Smooth muscle cell (in vitro differentiated cells): Measurements from ENCODE around the gene RABEP2. TPM values are rescaled to one million over a fixed set of nuclear protein-coding genes. Genes with fewer than 3 reads are reported as not detected.

ENCODE experiments used
- DNase-seq: peaks from one replicate; lab custom pipeline; 2025; ENCODE audit not compliant: unreplicated experiment; lab: John Stamatoyannopoulos, UW
- H2AFZ ChIP-seq: fragments of 200-600 bp; sonication (generic); 2 replicates; pipeline ENCODE4 v1.6.0; 2016; ENCODE audit warnings: antibody characterized with exemption, low read depth, mild to moderate bottlenecking
- H3F3A ChIP-seq: fragments of 200-600 bp; sonication (generic); 2 replicates; pipeline ENCODE4 v1.6.0; 2017; ENCODE audit warnings: antibody characterized with exemption, low read depth
- H3K27ac ChIP-seq: fragments of 200-600 bp; sonication (generic); 2 replicates; pipeline ENCODE4 v1.5.1; 2016; ENCODE audit warnings: low read depth, mild to moderate bottlenecking
- H3K27me3 ChIP-seq: fragments of 200-600 bp; sonication (generic); 2 replicates; pipeline ENCODE4 v1.6.1; 2016; ENCODE audit warnings: low read depth, mild to moderate bottlenecking
- H3K36me3 ChIP-seq: fragments of 200-600 bp; sonication (generic); 2 replicates; pipeline ENCODE4 v1.5.1; 2016; ENCODE audit warnings: low read depth
- H3K4me1 ChIP-seq: fragments of 200-600 bp; sonication (generic); 2 replicates; pipeline ENCODE4 v1.5.1; 2016; ENCODE audit warnings: low read depth
- H3K4me2 ChIP-seq: fragments of 200-600 bp; sonication (generic); 2 replicates; pipeline ENCODE4 v1.6.0; 2016; ENCODE audit warnings: mild to moderate bottlenecking
- H3K4me3 ChIP-seq: fragments of 200-600 bp; sonication (generic); 2 replicates; pipeline ENCODE4 v1.5.1; 2016; ENCODE audit warnings: mild to moderate bottlenecking
- H3K79me2 ChIP-seq: fragments of 200-600 bp; sonication (generic); 2 replicates; pipeline ENCODE4 v1.6.0; 2016; ENCODE audit warnings: low read depth, mild to moderate bottlenecking
- H3K9ac ChIP-seq: fragments of 200-600 bp; sonication (generic); 2 replicates; pipeline ENCODE4 v1.6.0; 2016; ENCODE audit warnings: low read depth
- H3K9me3 ChIP-seq: fragments of 200-600 bp; sonication (generic); replicated peaks from 2 replicates; pipeline ENCODE4 v1.5.1; 2016; ENCODE audit warnings: low read depth
- H4K20me1 ChIP-seq: fragments of 200-600 bp; sonication (generic); 2 replicates; pipeline ENCODE4 v1.6.0; 2016; ENCODE audit warnings: low read depth
- WGBS: methylation state at CpG from one replicate; pipeline ENCODE4 v1.1.7; 2016; ENCODE audit warnings: low lambda C conversion rate; 5-methylcytosine and 5-hydroxymethylcytosine counted together
- polyA plus RNA-seq: library from polyadenylated mRNA; unstranded; fragments of >200 nt; fragmentation: Nextera tagmentation; extraction: Ambion mirVana; gene quantifications from 2 replicates; pipeline ENCODE4 v1.2.1, GENCODE V29; 2016
- total RNA-seq: library from RNA; depleted of rRNA; stranded (reverse); fragments of >200 nt; gene quantifications from 2 replicates; pipeline ENCODE4 v1.2.3, GENCODE V29; 2014
- TF ChIP-seq, protein P1 (sequence below): fragments of 200-600 bp; sonication (generic); IDR thresholded peaks from 2 replicates; pipeline ENCODE4 v1.5.1; 2017; ENCODE audit warnings: borderline replicate concordance, mild to moderate bottlenecking, antibody characterized with exemption; ENCODE audit not compliant: insufficient read depth, poor library complexity, severe bottlenecking

The RABEP2 gene
- total and polyA plus RNA-seq, 2 experiments from 2014 or later, result 14.7 to 16.6 TPM

- WGBS, result 95% methylated on average over 17 of the region's 17 CpGs
- no peak overlapping the region for H3K27ac ChIP-seq
- H3F3A ChIP-seq, result no peaks in the 10 kb centered on the region
- no peak overlapping the region for H3K9ac ChIP-seq
- H3K27me3 ChIP-seq, result no peaks in the 10 kb centered on the region
- H3K4me1 ChIP-seq, result peaks cover 12% of the 10 kb centered on the region
- peaks cover 23% of the 10 kb centered on the region for H4K20me1 ChIP-seq
- peaks cover 29% of the 10 kb centered on the region for H3K79me2 ChIP-seq
- H3K4me3 ChIP-seq, result no peak overlapping the region
- DNase-seq, result no peak
- H3K9me3 ChIP-seq, result no peaks in the 10 kb centered on the region
- no peaks in the 10 kb centered on the region for H3K36me3 ChIP-seq
- H2AFZ ChIP-seq, result no peak overlapping the region
- no peak overlapping the region for H3K4me2 ChIP-seq
- TF ChIP-seq, protein P1, sequence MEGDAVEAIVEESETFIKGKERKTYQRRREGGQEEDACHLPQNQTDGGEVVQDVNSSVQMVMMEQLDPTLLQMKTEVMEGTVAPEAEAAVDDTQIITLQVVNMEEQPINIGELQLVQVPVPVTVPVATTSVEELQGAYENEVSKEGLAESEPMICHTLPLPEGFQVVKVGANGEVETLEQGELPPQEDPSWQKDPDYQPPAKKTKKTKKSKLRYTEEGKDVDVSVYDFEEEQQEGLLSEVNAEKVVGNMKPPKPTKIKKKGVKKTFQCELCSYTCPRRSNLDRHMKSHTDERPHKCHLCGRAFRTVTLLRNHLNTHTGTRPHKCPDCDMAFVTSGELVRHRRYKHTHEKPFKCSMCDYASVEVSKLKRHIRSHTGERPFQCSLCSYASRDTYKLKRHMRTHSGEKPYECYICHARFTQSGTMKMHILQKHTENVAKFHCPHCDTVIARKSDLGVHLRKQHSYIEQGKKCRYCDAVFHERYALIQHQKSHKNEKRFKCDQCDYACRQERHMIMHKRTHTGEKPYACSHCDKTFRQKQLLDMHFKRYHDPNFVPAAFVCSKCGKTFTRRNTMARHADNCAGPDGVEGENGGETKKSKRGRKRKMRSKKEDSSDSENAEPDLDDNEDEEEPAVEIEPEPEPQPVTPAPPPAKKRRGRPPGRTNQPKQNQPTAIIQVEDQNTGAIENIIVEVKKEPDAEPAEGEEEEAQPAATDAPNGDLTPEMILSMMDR, result no peak
These were observed 58.6 kb downstream of the RABEP2 start for GRCh38 chr16:28866454-28866804.

DNA sequence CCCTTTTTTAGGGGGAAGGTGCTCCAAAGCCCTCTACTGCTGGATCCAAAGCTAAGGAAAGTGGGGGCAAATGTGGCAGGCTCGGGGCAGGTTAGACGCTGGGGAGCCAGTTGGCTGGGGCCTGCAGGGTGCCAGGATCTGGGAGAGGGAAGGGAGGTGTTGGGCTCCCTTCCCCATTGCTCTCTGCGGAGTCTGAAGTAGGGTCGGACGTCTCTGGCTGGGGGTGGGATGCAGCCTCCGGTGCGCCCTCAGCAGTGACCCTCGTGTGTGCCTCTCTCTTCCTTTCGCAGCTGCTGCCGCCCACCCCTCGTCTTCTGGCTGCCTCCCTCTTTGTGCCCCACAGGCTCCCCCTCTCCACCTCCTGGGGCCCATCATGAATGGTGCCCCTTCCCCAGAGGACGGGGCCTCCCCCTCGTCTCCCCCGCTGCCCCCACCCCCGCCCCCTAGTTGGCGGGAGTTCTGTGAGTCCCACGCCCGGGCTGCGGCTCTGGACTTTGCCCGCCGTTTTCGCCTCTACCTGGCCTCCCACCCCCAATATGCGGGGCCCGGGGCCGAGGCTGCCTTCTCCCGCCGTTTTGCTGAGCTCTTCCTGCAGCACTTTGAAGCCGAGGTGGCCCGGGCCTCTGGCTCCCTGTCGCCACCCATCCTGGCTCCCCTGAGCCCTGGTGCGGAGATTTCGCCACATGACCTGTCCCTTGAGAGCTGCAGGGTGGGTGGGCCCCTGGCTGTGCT is 59.1 kb downstream of the RABEP2 start:
- no peak overlapping the region for H3K4me2 ChIP-seq

GRCh38 chr16:28865001-28865688 is 59.9 kb downstream of the RABEP2 start:
- Histone ChIP-seq H3K4me2 (peak overlapping the region; percentile 96), H3K27me3 (no peaks in the 10 kb centered on the region), H3K79me2 (peaks cover 29% of the 10 kb centered on the region), H3K4me3 (peak overlapping the region; percentile 100), H3K9me3 (no peaks in the 10 kb centered on the region), H3K9ac (no peak overlapping the region), H2AFZ (no peak overlapping the region), H3K4me1 (peaks cover 12% of the 10 kb centered on the region), H4K20me1 (peaks cover 22% of the 10 kb centered on the region), H3K27ac (peak overlapping the region; percentile 32), H3K36me3 (no peaks in the 10 kb centered on the region), H3F3A (no peaks in the 10 kb centered on the region)
- WGBS, result 97% methylated on average over 12 of the region's 12 CpGs
- TF ChIP-seq, protein P1, result no peak
- no peak for DNase-seq

More for the DNA sequence above, 59.1 kb downstream of the RABEP2 start:
- Histone ChIP-seq H3K27me3 (no peaks in the 10 kb centered on the region), H3F3A (no peaks in the 10 kb centered on the region), H3K4me3 (no peak overlapping the region), H4K20me1 (peaks cover 23% of the 10 kb centered on the region), H3K27ac (no peak overlapping the region), H3K9ac (no peak overlapping the region), H2AFZ (no peak overlapping the region), H3K9me3 (no peaks in the 10 kb centered on the region), H3K4me1 (peaks cover 12% of the 10 kb centered on the region), H3K79me2 (peaks cover 29% of the 10 kb centered on the region), H3K36me3 (no peaks in the 10 kb centered on the region)
- TF ChIP-seq, protein P1, result no peak
- no peak for DNase-seq
- 97% methylated on average over 24 of the region's 32 CpGs for WGBS
